ENCODE results near the gene CST3.

Gene CST3

GRCh38 chr20:23596579-23597250 lies 41.0 kb downstream of the CST3 start:
- no peak for DNase-seq

- no peak for DNase-seq
Observed at GRCh38 chr20:23595941-23596340, 41.8 kb downstream of the CST3 start.

- no peak for DNase-seq
Observed at GRCh38 chr20:23588434-23589403, 49.0 kb downstream of the CST3 start.

GRCh38 chr20:23587631-23588030 lies 50.1 kb downstream of the CST3 start:
- no peak for DNase-seq

- DNase-seq: no peak
Observed at GRCh38 chr20:23586735-23587525, 50.8 kb downstream of the CST3 start.

GRCh38 chr20:23585808-23586734 lies 51.7 kb downstream of the CST3 start:
- DNase-seq: no peak

GRCh38 chr20:23585449-23585807 lies 52.3 kb downstream of the CST3 start:
- no peak for DNase-seq

GRCh38 chr20:23584434-23585199 lies 53.1 kb downstream of the CST3 start:
- no peak for DNase-seq

All from CD4-positive, alpha-beta T cell treated with Interleukin-6 for 4 hours (primary cell).